ENCODE results near the gene CEP162. TPM values are rescaled to one million over a fixed set of nuclear protein-coding genes. Genes with fewer than 3 reads are reported as not detected.

CEP162 gene
- total and polyA plus RNA-seq, 8 donors = 2.2 to 8.5 (median 4.9) TPM

GRCh38 chr6:84082689-84083265, 144.7 kb downstream of the CEP162 start:
- Histone ChIP-seq H3K36me3 (no peaks in the 10 kb centered on the region), H3K27me3 (no peaks in the 10 kb centered on the region), H3K9me3 (no peaks in the 10 kb centered on the region), H3K4me3 (no peak overlapping the region), H3K27ac (no peak overlapping the region), H3K4me1 (no peaks in the 10 kb centered on the region)
- FAIRE-seq = no peak
- ATAC-seq = no peak
- intact Hi-C loops (cut with DNase I) = no loop called here
- no peak for TF ChIP-seq CTCF (IDR thresholded peaks at IDR 0.05)
- no peak for DNase-seq
- WGBS, 2 donors = 29 to 37% methylated on average over 11 of the region's 11 CpGs

GRCh38 chr6:84081222-84081621, 146.2 kb downstream of the CEP162 start:
- H3K4me1 ChIP-seq = no peaks in the 10 kb centered on the region

GRCh38 chr6:84078335-84078734, 149.1 kb downstream of the CEP162 start:
- ATAC-seq = no peak
- H3K4me3 ChIP-seq = no peak overlapping the region
- no peak for DNase-seq
- no peaks in the 10 kb centered on the region for H3K4me1 ChIP-seq
- H3K9me3 ChIP-seq = no peaks in the 10 kb centered on the region
- H3K27ac ChIP-seq = no peak overlapping the region
- intact Hi-C loops (cut with DNase I) = no loop called here
- H3K36me3 ChIP-seq = no peaks in the 10 kb centered on the region
- no peaks in the 10 kb centered on the region for H3K27me3 ChIP-seq
- TF ChIP-seq CTCF (IDR thresholded peaks at IDR 0.05) = no peak
- no peak for FAIRE-seq
- 15 to 25% methylated on average over 1 of the region's 1 CpG for WGBS, 2 donors

More at GRCh38 chr6:84081222-84081621, 146.2 kb downstream of the CEP162 start:
- Histone ChIP-seq H3K36me3 (no peaks in the 10 kb centered on the region), H3K27ac (no peak overlapping the region), H3K9me3 (no peaks in the 10 kb centered on the region), H3K4me3 (no peak overlapping the region), H3K27me3 (no peaks in the 10 kb centered on the region)
- intact Hi-C loops (cut with DNase I) = no loop called here
- FAIRE-seq (no peak), DNase-seq (no peak), ATAC-seq (no peak)
- TF ChIP-seq CTCF (IDR thresholded peaks at IDR 0.05) = no peak
- 66 to 67% methylated on average over 2 of the region's 2 CpGs for WGBS, 2 donors

- no peak for ATAC-seq
- intact Hi-C loops (cut with DNase I) = no loop called here
- no peaks in the 10 kb centered on the region for H3K27me3 ChIP-seq
- H3K4me3 ChIP-seq = no peak overlapping the region
- no peaks in the 10 kb centered on the region for H3K9me3 ChIP-seq
- H3K36me3 ChIP-seq = no peaks in the 10 kb centered on the region
- WGBS, 2 donors = 45 to 66% methylated on average over 2 of the region's 2 CpGs
- DNase-seq = no peak
- FAIRE-seq = no peak
- TF ChIP-seq CTCF (IDR thresholded peaks at IDR 0.05) = no peak
- H3K4me1 ChIP-seq = no peaks in the 10 kb centered on the region
- no peak overlapping the region for H3K27ac ChIP-seq
These were observed 149.8 kb downstream of the CEP162 start for GRCh38 chr6:84077645-84078044.

GRCh38 chr6:84074988-84075781, 152.3 kb downstream of the CEP162 start:
- WGBS, 2 donors = 38 to 49% methylated on average over 6 of the region's 6 CpGs
- no peak for DNase-seq
- peak in 2 of 4 donors; percentile 37 to 61 for ATAC-seq
- Histone ChIP-seq H3K9me3 (no peaks in the 10 kb centered on the region), H3K27me3 (no peaks in the 10 kb centered on the region), H3K4me3 (no peak overlapping the region), H3K27ac (no peak overlapping the region), H3K36me3 (no peaks in the 10 kb centered on the region), H3K4me1 (no peaks in the 10 kb centered on the region)
- no peak for FAIRE-seq
- intact Hi-C loops (cut with DNase I) = no loop called here
- TF ChIP-seq CTCF (IDR thresholded peaks at IDR 0.05) = no peak
